HG03469 (cell line): ENCODE results near the gene EOLA1.
A peak's percentile ranks its signal among the peaks of the same experiment; 100 is the strongest.
"Not testable (repeated sequence)": the region's sequence is repeated elsewhere in the genome, so short reads cannot be mapped to it uniquely, and the experiment has no call there.

Source experiments
- ATAC-seq: cut with Tn5 transposase; IDR thresholded peaks from one replicate; pipeline ENCODE4 v1.9.1; 2021; ENCODE audit warnings: mild to moderate bottlenecking, moderate library complexity, moderate number of reproducible peaks; ENCODE audit not compliant: unreplicated experiment

EOLA1 gene

DNA sequence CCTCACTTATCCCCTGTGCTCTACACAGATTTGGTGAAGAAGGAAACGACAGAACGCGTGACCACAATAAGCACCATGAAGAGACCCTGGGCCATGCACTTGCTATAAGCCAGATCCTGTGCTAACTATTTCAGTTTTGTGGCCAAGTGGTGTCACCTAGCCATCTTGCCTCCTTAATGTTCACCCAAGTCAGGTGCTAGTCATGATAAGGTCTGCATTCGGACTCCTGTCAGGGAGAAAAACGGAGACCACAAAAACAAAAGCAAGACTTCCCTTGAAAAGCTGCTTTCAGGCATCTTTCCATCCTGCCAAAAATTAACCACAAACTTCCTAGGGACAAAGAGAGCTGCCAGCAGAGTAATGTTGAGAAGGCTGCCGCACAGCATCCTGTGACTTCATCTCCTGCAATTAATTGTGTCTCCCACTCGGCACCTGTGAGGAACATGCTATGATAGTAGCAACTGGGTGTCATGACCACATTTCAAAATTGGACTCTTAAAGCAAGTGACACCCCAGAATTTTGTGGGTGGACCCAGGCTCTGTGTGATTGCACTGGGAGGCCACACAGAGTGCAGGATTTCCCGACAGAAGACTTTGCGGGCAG lies 26.9 kb upstream of the EOLA1 start:
- no peak for ATAC-seq

DNA sequence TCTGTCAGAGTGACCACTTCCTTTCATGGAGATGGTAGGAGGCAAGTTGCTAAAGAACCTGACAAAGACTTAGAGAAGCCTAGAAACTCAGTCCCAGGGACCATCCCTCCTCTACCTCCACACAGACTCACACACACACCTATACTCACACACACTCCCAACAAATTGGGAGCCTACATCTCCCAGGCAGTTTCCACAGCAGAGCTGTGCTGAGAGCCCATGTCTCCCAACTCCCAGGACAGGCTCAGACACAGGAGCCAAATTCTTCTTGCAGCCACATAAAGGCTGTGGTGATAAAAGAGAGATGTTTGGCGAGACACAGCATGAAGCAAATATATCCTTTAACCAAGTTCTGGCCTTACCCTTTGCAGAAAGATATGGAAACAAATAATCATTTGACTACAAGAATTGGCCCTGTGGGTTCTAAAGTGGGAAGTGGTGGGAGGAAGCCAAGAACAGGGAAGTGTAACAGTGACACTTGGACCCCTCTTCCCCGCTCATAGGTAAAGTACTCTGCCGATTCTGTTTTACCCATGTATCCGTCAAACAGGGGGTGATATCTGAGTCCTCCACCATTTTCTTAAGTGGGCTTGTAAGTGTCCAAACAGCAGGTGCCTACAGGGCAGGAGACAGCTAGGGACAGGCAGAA lies 24.7 kb upstream of the EOLA1 start:
- ATAC-seq, result no peak

DNA sequence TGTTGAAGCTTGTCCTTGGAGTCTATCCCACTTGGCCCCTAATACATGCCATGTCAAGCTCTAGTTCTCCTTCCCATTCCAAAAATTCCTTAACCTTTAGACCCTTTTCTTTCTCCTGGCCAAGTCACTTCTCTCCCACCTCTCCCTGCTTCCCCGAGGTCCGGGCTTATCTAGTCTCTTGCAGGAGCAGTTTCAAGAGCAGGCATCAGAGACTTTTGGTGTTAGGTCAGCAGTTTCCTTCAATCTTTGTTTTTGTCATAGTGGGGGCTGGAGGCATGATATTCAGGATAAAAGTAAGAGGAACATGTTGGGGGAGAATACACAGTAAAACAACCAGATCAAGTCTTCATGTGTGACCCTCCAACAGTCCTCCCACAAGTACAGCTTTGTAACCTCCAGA lies 24.2 kb upstream of the EOLA1 start:
- ATAC-seq, result no peak

DNA sequence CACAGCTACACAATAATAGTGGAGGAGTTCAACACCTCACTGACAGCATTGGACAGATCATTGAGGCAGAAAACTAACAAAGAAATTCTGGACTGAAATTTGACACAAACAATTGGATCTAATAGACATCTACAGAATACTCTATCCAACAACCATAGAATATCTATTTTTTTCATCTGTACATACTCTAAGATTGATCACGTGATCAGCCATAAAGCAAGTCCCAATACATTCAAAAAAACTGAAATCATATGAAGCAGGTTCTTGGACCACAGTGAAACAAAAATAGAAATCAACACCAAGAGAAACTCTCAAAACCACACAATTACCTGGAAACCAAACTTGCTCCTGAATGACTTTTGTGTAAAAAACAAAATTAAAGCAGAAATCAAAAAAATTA lies 23.5 kb upstream of the EOLA1 start:
- no peak for ATAC-seq

DNA sequence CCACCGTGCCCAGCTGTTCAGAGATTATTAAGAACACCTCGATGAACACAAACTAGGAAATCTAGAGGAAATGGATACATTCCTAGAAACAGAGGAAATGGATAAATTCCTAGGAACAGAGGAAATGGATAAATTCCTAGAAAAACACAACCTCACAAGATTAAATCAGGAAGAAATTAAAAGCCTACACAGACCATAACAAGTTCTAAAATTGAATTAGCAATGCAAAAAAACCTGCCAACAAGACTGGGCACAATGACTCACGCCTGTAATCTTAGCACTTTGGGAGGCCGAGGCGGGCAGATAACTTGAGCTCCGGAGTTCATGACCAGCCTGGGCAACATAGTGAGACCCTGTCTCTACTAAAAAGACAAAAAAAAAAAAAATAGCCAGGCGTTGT lies 22.6 kb upstream of the EOLA1 start:
- ATAC-seq, result no peak

DNA sequence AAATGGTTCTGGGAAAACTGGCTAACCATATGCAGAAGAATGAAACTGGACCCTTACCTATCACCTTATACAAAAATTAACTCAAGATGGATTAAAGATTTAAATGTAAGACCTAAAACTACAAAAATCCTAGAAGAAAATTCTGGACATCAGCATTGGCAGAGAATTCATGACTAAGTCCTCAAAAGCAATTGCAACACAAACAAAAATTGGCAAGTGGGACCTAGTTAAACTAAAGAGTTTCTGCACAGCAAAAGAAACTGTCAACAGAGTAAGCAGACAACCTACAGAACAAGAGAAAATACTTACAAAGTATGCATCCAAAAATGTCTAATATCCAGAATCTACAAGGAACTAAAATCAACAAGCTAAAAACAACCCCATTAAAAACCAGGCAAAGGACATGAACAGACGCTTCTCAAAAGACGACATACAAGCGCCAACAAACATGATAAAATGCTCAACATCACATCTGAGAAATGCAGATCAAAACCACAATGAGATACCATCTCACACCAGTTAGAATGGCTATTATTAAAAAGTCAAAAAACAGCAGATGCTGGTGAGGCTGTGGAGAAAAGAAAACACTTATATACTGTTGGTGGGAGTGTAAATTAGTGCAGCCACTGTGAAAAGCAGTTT lies 20.1 kb upstream of the EOLA1 start:
- ATAC-seq, result not testable (repeated sequence)

DNA sequence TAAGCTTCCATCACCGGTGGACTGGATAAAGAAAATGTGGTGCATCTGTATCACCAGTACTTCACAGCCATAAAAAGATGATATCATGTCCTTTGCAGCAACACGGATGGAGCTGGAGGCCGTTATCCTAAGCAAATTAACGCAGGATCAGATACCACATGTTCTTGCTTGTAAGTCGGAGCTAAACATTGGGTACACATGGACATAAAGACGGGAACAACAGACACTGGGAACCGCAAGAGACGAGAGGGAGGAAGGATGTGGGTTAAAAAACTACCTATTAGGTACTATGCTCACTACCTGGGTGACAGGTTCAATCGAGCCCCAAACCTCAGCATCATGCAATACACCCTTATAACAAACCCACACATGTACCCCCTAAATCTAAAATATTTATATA lies 19.4 kb upstream of the EOLA1 start:
- no peak for ATAC-seq

DNA sequence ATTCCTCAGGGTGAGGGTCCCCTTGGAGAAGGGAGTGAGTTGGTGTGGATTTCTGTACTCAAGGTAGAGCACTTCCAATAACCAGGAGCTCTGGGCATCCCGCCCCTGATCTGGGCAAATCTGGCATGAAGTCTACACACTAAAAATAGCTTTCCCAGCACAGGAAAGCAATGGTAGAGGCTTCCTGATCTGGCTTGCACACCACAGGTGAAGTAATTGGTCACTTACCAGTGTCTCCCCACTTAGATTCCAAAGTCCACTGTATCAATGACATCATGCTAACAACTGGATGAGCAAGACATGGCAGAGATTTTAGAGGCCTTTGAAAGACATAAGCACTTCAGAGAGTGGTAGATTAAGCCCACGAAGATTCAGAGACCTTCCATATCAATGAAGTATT lies 17.9 kb upstream of the EOLA1 start:
- ATAC-seq, result no peak

DNA sequence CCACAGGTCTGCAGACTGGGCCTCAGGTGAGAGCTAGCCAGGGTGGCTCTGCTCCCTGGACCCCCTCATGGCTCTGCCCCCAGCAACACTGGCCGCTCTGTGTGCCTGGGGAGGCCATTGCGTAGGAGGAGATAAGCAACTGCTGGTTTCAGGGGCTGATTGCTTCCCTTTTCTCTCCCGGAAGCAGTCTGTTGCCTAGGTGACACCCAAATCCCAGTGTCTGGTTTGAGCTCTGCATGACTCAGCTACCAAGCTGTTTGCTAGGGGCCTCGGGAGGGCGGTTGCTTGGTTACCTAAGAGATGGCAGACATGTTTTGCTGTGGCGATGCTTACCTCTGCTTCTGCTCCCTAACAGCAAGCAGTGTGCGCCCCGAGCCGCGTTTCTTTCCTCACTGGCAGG lies 15.4 kb upstream of the EOLA1 start:
- peak; percentile 96 for ATAC-seq

DNA sequence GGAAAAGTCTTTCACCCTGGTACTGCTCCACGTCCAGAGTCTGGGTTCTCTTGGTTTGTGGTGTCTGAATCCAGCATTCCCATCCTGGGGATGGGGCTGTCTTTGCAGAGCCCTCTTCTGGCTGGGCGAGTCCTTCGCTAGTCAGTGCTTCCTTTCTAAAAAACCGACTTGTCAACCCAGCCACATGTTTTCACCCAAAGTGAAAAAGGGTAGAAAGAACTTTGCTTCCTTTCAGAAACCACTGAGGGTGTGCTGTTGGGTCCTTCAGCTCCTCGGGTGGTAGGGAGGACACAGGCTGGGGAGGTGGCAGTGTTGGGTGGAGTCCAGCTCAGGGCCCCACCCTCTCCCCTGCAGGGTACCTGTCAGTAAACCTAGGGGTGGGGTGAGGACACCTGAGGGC lies 14.9 kb upstream of the EOLA1 start:
- ATAC-seq, result peak; percentile 30

DNA sequence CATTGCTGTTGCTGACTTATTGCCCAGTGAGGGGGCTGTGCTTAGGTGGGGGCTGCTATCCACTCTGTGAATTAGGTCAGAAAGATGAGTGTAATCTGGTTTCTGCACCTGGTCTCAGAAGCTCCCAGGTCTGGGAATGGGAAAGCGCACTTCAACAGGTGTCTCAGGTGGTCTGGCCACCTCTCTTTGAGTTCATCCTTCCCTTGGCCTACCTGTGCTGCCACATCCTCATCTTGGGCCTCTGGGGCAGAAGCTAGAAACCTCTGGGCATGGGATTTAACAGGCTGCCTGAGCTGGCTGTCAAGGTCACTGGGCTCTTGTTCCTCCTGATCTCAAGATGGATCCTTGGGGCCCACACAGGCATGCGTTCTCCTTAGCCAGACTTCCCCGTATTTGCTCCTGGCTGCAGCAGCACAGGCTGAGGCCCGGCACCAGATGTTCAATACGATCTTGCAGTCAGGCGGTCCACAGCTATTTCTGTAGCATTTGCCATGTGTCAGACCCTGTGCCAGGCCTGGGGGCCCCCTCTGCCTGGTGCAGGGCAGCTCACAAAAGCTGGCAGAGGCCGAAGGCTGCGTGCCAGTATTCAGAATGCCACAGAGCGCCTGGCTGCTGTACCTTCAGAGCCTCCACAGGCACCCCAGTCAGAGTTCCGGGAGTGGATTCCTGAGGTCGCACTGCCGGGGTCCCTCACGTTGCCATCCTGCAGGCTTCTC lies 14.3 kb upstream of the EOLA1 start:
- not testable (repeated sequence) for ATAC-seq

DNA sequence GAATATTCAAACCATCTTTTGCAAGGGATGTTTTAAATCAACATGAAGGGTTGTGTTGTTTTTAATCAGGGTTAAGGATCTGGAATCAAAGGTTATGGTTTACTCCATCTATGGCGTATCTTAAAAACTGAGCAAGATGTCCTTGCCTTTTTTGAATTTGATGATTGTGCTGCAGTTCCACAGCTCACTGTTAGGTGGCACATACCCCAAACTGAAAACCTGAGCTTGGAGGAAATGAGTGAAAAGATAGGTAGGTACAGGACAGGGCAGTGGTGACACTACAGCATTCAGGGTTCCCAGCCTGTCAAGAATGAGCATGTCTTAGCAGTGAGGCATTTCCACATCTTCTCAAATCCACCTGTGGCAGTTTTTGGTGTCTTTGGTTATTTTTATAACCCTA lies 13.1 kb upstream of the EOLA1 start:
- no peak for ATAC-seq

DNA sequence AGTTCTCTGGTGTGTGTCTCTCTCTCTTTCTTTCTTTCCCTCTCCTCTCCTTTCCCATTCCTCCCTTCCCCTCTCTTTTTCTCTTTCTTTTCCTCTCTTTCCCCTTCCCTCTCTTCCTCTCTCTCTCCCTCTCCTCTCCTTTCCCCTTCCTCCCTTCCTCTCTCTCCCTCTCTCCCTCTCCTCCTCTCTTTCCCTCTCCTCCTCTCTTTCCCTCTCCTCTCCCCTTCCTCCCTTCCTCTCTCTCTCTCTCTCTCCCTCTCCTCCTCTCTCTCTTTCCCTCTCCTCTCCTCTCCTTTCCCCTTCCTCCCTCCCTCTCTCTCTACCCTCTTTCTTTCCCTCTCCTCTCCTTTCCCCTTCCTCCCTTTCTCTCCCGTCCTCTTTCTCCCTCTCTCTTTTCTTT lies 12.4 kb upstream of the EOLA1 start:
- ATAC-seq, result no peak

DNA sequence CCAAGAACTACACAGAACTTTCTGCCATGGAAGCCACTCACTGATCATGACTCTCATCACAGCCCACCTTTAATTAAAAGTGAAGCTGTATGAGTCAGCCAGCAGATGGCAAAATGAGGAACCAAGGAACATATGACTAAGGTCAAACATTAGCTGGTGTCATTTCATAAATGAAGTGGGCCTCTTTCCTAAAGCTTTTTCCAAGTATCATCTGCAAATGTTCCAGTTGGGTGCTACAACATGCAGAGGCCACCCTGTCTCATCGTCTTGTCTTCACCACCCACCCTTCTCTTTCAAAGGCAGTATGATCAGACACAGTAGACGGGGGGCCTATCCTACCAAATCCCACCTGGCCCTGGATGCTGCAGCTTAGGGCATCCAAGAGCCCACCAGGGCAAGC lies 9.2 kb upstream of the EOLA1 start:
- ATAC-seq, result peak; percentile 65

DNA sequence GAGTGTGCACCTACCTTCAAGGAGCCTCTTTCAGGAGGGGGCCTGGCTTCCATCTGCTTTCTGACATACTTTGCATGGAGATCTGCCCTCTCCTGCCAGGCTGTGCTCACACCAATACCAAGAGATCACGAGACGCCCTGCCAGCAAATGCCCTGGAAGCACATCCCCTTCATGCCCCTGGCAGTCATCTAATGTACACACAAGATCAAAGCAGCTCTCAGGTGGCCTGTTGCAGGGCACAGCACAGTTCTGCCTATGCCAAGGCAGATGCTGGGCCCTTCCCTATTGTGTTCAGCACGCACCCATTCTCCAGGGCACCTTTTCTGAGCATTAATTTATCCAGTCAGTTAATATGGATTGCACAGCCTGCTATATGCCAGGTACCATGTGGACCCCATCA lies 7.9 kb upstream of the EOLA1 start:
- ATAC-seq, result not testable (repeated sequence)

DNA sequence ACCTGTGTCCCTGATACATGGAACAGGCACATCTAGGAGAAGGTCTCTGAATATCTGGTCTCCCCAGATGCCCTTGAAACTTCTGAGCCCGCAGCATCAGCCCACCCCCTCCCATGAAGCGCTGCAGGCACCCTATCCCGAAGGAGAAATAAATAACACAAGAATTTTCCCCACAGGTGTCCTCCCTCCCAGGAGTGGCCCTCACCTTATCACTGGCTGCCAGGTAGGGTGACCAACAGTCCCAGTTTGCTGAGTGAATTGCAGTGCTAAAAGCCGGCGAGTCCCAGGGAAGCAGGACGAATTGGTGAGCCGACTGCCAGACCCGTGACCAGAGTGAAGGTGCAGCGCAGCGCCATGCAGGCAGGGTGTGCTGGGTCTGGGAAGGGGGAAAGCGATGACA lies 6.8 kb upstream of the EOLA1 start:
- not testable (repeated sequence) for ATAC-seq

DNA sequence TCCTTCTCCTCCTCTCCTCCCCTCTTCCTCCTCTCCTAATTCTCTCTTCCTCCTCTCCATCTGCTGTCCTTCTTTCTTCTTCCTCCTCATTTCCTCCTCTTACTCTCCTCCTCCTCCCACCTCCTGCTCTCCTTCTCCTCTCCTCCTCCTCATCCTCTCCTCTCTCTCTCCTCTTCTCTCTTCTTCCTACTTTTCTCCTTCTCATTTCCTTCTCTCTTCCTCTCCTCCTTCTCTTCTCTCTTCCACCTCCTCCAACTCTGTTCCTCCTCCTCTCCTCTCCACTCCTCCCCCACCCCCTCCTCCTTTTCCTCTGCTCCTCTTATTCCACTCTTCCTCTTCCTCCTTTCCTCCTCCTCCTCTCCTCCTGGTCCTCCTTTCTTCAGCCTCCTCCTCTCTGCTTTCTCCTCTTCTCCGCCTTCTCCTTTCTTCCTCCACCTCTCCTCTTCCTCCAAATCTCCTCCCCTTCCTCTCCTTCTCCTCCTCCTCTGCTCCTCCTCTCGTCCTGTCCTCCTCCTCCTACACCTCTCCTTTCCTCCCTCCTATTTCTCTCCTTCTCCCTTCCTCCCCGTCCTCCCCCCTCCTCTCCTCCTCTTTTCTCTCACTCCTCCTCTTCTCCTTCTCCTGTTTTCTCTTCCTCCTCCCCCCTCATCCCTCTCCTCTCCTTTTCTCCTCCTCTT lies 5.7 kb upstream of the EOLA1 start:
- ATAC-seq, result not testable (repeated sequence)

DNA sequence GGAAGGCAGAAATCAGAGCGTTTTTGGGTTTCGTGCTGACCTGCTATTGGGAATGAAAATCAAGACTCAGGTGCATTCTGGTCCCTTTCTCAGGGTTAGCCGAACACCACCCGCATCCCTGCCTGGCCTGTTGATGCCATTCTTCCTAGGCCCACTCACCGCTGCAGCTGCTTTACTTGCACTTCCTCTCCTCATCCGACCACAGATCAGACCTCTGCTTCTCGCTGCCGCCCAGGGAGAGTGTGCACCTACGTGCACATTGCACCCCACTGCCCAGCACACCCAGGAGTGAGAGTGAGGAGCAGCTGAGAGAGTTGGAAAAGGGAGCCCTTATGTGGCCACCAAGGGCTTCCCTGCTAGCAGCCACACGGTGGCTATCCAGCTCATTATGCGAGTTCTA lies 3.3 kb upstream of the EOLA1 start:
- not testable (repeated sequence) for ATAC-seq

DNA sequence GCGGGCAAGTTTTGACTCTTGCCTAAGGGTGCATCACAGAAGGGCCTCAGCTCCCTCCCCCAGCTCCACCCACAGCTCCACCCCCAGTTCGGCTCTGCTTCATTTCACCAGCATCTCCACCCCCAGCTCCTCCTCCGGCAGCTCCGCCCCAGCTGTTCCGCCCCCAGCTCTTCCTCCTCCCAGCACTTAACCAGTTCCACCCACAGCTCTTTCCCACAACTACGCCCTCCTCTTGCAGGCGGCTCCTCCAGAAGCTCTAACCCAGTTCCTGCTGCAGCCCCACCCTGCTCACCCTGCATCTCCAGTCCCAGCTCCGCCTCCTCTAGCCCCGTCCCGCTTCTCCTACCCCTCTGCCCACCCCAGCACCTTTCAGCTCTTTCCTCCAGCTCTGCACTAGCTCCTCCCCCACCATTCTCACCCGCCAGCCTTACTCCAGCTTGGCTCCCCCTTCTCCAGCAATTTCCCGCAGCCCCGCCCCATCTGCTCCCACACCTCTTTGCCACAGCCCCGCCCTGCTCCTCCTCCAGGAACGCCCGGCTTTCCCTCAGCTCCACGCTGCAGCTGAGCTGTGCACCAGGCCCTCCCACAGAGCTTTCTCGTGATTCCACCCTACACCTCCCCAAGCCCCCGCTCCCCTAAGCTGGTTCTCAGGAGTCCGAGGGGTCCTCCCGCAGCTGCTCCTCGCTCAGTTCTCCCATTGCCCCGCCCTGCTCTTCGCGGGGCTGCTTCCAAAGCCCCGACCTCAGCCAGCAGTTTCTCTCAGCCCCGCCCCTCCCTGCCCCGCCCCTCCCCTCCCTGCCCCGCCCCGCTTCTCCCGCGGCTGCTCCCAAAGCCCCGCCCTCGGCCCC lies 1.3 kb upstream of the EOLA1 start:
- peak; percentile 33 for ATAC-seq

DNA sequence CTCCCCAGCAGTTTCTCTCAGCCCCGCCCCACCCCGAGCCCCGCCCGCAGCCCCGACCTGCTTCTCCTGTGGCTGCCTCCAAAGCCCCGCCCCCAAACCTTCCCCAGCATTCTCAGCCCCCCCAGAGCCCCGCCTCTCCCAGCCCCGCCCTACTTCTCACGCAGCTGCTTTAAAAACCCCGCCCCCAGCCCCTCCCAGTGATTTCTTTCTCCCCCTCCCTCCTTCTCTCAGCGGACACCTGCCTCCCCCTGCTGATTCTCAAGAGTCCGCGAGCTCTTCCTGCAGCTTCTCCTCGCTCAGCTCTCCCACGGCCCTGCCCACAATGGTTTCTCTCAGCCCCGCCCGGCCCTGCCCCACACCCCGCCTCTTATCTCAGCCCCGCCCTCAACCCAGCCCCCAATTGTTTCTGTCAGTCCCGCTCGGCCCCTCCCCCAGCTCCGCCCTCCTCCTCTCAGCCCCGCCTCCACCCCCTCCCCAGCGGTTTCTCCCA lies 636 bp upstream of the EOLA1 start:
- peak; percentile 14 for ATAC-seq
